NT2/D1 (cell line): ENCODE measurements around the gene RUVBL2.
A peak's percentile ranks its signal among the peaks of the same experiment; 100 is the strongest.

Source experiments
- DNase-seq: peaks from one replicate; pipeline ENCODE4 v3.0.0-alpha.2; 2011; ENCODE audit warnings: low read depth, low spot score
- H3K27me3 ChIP-seq: 2 replicates; pipeline ENCODE4 v1.6.0; 2011; ENCODE audit warnings: mild to moderate bottlenecking; ENCODE audit not compliant: insufficient read length, insufficient read depth
- H3K36me3 ChIP-seq: 2 replicates; pipeline ENCODE4 v1.6.1; 2011; ENCODE audit warnings: mild to moderate bottlenecking, low read length, mixed read lengths; ENCODE audit not compliant: insufficient read depth, insufficient read length
- H3K4me1 ChIP-seq: 2 replicates; pipeline ENCODE4 v1.5.1; 2011; ENCODE audit not compliant: insufficient read depth, insufficient read length
- H3K4me3 ChIP-seq: 2 replicates; pipeline ENCODE4 v1.5.1; 2011; ENCODE audit warnings: low read depth; ENCODE audit not compliant: insufficient read length
- H3K9ac ChIP-seq: 2 replicates; pipeline ENCODE4 v1.6.0; 2011; ENCODE audit warnings: low read depth; ENCODE audit not compliant: insufficient read length
- H3K9me3 ChIP-seq: 2 replicates; pipeline ENCODE4 v1.5.1; 2011; ENCODE audit warnings: mild to moderate bottlenecking, low read length; ENCODE audit not compliant: insufficient read depth
- SUZ12 ChIP-seq: IDR thresholded peaks from 2 replicates; pipeline ENCODE4 v1.6.1; 2011; ENCODE audit not compliant: insufficient read length, insufficient read depth; ENCODE audit errors: extremely low read depth
- YY1 ChIP-seq: IDR thresholded peaks from 2 replicates; pipeline ENCODE4 v1.6.1; 2011; ENCODE audit not compliant: insufficient read length, insufficient read depth
- ZNF274 ChIP-seq: IDR thresholded peaks from 2 replicates; pipeline ENCODE4 v1.6.1; 2011; ENCODE audit warnings: mild to moderate bottlenecking, low read depth, low read length

RUVBL2 gene

DNA sequence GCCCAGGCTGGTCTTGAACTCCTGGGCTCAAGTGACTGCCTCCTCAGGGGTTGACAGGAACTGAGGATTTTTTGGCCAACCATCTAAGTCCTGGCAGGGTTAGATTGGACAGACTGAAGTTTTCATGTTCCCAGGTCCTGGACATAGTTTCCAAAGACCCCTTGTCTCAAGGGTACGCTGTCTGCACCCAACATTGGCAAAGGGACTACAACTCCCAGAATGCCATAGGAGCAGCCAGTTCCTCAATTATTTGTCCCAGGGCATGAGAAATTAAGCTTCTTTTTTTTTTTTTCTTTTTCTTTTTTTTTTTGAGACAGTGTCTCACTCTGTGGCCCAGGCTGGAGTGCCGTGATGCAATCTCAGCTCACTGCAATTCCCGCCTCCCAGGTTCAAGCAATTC is 7.5 kb upstream of the RUVBL2 start:
- Histone ChIP-seq H3K4me3 (no peak overlapping the region), H3K4me1 (peaks cover 12% of the 10 kb centered on the region), H3K36me3 (peaks cover 76% of the 10 kb centered on the region), H3K9ac (no peak overlapping the region), H3K9me3 (no peaks in the 10 kb centered on the region), H3K27me3 (no peaks in the 10 kb centered on the region)
- TF ChIP-seq YY1 (no peak), SUZ12 (no peak), ZNF274 (no peak)
- no peak for DNase-seq

DNA sequence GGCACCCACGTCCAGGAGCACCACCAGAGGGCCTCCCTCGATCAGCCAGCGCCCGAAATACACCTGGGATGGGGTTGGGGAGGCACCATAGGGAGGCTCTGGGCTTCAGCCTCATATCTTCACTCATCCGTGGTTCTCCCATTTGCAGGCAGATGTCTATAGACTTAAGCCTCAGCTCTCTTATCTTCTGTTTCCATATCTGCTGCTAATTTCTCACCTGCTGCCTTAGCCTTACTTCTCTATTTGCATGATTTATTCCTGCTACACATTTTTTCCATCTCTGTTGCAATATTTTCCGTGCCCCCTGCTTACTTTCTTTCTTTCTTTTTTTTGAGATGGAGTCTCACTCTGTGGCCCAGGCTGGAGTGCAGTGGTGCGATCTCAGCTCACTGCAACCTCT is 6.4 kb upstream of the RUVBL2 start:
- H3K36me3 ChIP-seq: peaks cover 69% of the 10 kb centered on the region
- no peaks in the 10 kb centered on the region for H3K27me3 ChIP-seq
- DNase-seq: no peak
- TF ChIP-seq SUZ12: no peak
- no peak for TF ChIP-seq YY1
- no peak for TF ChIP-seq ZNF274
- no peaks in the 10 kb centered on the region for H3K9me3 ChIP-seq
- no peak overlapping the region for H3K4me3 ChIP-seq
- peaks cover 17% of the 10 kb centered on the region for H3K4me1 ChIP-seq
- no peak overlapping the region for H3K9ac ChIP-seq

DNA sequence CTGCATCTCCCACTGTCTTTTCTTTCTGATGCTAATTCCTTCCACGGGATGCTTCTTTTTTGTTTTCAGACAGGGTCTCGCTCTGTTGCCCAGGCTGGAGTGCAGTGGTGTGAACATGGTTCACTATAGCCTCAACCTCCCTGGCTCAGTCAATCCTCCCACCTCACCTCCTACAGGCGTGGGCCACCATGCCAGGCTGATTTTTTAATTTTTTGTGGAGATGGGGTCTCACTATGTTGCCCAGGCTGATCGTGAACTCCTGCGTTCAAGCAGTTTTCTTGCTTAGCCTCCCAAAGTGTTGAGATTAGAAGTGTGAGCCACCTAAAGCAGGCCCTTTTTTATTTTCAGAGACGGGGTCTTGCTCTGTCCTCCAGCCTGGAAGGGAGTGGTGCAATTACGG is 5.4 kb upstream of the RUVBL2 start:
- no peak for TF ChIP-seq ZNF274
- TF ChIP-seq YY1: no peak
- TF ChIP-seq SUZ12: no peak
- Histone ChIP-seq H3K36me3 (peaks cover 59% of the 10 kb centered on the region), H3K4me1 (peaks cover 17% of the 10 kb centered on the region), H3K4me3 (no peak overlapping the region), H3K9me3 (no peaks in the 10 kb centered on the region), H3K9ac (no peak overlapping the region), H3K27me3 (no peaks in the 10 kb centered on the region)
- DNase-seq: no peak

DNA sequence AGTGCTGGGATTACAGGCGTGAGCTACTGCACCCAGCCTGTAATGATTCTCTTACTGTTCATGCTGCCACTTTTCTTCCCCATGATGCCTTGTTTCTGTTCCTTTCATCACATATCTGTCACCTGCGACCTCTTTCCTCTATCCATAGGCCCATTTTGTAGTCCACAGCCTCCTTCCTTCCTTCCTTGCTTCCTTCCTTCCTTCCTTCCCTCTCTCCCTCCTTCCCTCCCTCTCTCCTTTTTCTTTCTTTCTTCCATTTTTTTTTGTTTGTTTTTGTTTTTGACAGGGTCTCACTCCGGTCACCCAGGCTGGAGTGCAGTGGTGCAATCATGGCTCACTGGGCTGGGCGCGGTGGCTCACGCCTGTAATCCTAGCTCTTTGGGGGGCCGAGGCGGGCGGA is 4.8 kb upstream of the RUVBL2 start:
- Histone ChIP-seq H3K4me3 (no peak overlapping the region), H3K4me1 (peaks cover 17% of the 10 kb centered on the region), H3K9me3 (no peaks in the 10 kb centered on the region), H3K9ac (no peak overlapping the region), H3K27me3 (no peaks in the 10 kb centered on the region), H3K36me3 (peaks cover 54% of the 10 kb centered on the region)
- DNase-seq: no peak
- TF ChIP-seq YY1: no peak
- no peak for TF ChIP-seq SUZ12
- no peak for TF ChIP-seq ZNF274

DNA sequence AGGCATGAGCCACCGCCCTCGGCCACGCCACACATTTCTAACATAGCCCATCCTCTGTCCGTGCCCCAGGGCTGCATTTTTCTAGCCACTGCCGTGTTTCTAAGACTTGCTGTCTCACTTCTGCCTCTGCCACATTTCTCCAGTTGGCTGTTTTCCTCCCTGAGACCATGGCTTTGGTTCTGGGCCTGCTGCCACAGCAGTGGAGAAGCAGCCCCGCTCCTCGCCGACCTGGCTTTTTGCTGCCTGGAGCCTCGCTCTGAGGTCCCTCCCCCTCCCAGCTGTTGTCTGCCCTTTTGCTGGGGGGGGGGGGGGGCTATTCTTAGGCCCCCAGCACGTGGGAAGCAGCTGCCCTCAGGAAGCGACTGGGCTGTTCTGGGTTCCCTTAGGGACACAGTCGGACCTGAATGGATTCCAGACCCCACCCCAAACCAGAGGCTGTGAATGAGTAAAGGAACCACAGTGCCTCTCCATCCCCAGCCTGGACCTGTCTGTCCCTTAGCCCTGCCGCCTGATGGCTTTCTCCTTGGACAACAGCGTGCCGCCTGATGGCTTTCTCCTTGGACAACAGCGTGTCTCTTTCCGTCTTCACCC is 3.9 kb upstream of the RUVBL2 start:
- H3K9ac ChIP-seq: no peak overlapping the region
- DNase-seq: no peak

DNA sequence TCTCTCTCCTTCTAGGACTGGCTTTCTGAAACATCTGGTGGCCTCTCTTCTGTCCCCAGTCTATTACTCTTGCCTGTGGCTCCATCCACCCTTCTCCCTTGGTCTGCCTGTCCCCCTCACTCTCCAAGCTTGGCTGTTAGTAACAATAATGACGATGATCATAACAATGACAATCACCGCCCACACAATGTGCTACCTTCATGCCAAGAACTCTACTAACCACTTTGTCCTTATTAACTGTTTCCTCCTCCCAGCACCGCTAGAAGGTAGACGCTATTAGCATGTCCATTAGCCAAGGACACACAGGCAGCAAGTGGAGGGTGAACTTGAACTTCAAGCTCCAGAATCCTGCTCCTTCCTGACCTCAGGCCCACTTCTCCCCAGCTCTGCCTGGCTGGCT is 3.3 kb upstream of the RUVBL2 start:
- DNase-seq: no peak
- Histone ChIP-seq H3K27me3 (no peaks in the 10 kb centered on the region), H3K36me3 (peaks cover 46% of the 10 kb centered on the region), H3K9ac (no peak overlapping the region), H3K4me1 (peaks cover 17% of the 10 kb centered on the region), H3K9me3 (no peaks in the 10 kb centered on the region), H3K4me3 (no peak overlapping the region)
- no peak for TF ChIP-seq YY1
- TF ChIP-seq ZNF274: no peak
- TF ChIP-seq SUZ12: no peak

More for the DNA sequence above, 3.9 kb upstream of the RUVBL2 start:
- H3K9me3 ChIP-seq: no peaks in the 10 kb centered on the region
- peaks cover 17% of the 10 kb centered on the region for H3K4me1 ChIP-seq
- no peak overlapping the region for H3K4me3 ChIP-seq
- H3K36me3 ChIP-seq: peaks cover 51% of the 10 kb centered on the region
- no peaks in the 10 kb centered on the region for H3K27me3 ChIP-seq
- no peak for TF ChIP-seq ZNF274
- no peak for TF ChIP-seq SUZ12
- TF ChIP-seq YY1: no peak

DNA sequence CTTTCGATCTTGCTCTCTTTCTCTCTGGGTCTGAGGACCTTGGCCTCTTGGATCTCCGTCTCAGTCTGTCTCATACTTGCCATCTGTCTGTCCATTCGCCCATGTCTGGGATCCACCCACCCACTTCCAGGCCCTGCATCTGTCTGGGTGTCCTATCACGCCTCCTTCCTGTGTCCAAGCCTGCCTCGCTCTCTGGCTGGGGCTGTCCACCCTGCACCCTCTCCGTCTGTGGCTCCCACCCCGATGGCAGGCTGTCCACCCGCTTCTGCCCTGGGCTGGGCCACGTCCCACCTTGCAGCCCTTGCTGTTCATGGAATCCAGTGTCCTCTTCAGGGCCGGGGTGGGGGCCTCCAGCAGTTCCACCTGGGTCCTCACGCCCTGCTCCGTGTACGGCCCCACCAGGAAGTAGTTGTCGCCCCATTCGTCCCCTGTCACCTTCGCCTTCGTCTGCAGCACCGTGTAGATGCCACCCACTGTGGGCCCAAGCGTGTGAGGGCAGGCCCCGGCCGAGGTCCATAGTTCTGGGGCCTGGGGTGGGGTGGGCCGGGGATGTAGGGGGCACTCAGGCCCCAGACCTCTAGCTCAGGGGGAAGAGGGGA is 2.6 kb upstream of the RUVBL2 start:
- no peaks in the 10 kb centered on the region for H3K27me3 ChIP-seq
- H3K9ac ChIP-seq: peak overlapping the region; percentile 56
- TF ChIP-seq YY1: no peak
- no peak for TF ChIP-seq ZNF274
- no peak for TF ChIP-seq SUZ12
- peaks cover 17% of the 10 kb centered on the region for H3K4me1 ChIP-seq
- H3K36me3 ChIP-seq: peaks cover 39% of the 10 kb centered on the region
- H3K4me3 ChIP-seq: no peak overlapping the region
- no peak for DNase-seq
- H3K9me3 ChIP-seq: no peaks in the 10 kb centered on the region
